Fibroblast of the aortic adventitia (primary cell): ENCODE measurements around the gene KCTD8. TPM values are rescaled to one million over a fixed set of nuclear protein-coding genes. Genes with fewer than 3 reads are reported as not detected.
A peak's percentile ranks its signal among the peaks of the same experiment; 100 is the strongest.

Experiments used
- DNase-seq: peaks from one replicate; pipeline ENCODE4 v3.0.0-alpha.2; 2010; ENCODE audit warnings: low read depth
- H3K4me3 ChIP-seq: 2 replicates; pipeline ENCODE4 v1.5.1; 2011; ENCODE audit warnings: low read depth, mild to moderate bottlenecking, control low read depth, low read length, moderate library complexity
- CTCF ChIP-seq: IDR thresholded peaks from 2 replicates; pipeline ENCODE4 v1.5.1; 2011; ENCODE audit warnings: mild to moderate bottlenecking, low read length, control low read depth, inconsistent platforms; ENCODE audit not compliant: insufficient read depth
- total RNA-seq: library from RNA; depleted of rRNA; stranded (reverse); fragments of >200 nt; gene quantifications from 2 replicates; pipeline ENCODE4 v1.2.3, GENCODE V29; 2012; ENCODE audit warnings: low replicate concordance

Gene KCTD8
- total RNA-seq, 1 donor, result 3.2 TPM

- no peak overlapping the region for H3K4me3 ChIP-seq
- DNase-seq, result no peak
- no peak for TF ChIP-seq CTCF
Measured at GRCh38 chr4:44342800-44343199, 105.8 kb downstream of the KCTD8 start.

- TF ChIP-seq CTCF, result no peak
- H3K4me3 ChIP-seq, result no peak overlapping the region
- DNase-seq, result peak; percentile 5
Measured at GRCh38 chr4:44326741-44327140, 121.9 kb downstream of the KCTD8 start.

- TF ChIP-seq CTCF, result no peak
- DNase-seq, result no peak
- H3K4me3 ChIP-seq, result no peak overlapping the region
Measured at GRCh38 chr4:44320833-44321232, 127.8 kb downstream of the KCTD8 start.

- TF ChIP-seq CTCF, result no peak
- no peak overlapping the region for H3K4me3 ChIP-seq
- no peak for DNase-seq
Measured at GRCh38 chr4:44319129-44319528, 129.5 kb downstream of the KCTD8 start.

- H3K4me3 ChIP-seq, result no peak overlapping the region
- DNase-seq, result peak; percentile 7
- no peak for TF ChIP-seq CTCF
Measured at GRCh38 chr4:44313702-44314101, 134.9 kb downstream of the KCTD8 start.

- no peak for DNase-seq
- no peak overlapping the region for H3K4me3 ChIP-seq
- TF ChIP-seq CTCF, result no peak
Measured at GRCh38 chr4:44287505-44287904, 161.1 kb downstream of the KCTD8 start.

- no peak overlapping the region for H3K4me3 ChIP-seq
- no peak for TF ChIP-seq CTCF
- no peak for DNase-seq
Measured at GRCh38 chr4:44279469-44279868, 169.1 kb downstream of the KCTD8 start.
